ENCODE data around the gene PKN2.

DNA sequence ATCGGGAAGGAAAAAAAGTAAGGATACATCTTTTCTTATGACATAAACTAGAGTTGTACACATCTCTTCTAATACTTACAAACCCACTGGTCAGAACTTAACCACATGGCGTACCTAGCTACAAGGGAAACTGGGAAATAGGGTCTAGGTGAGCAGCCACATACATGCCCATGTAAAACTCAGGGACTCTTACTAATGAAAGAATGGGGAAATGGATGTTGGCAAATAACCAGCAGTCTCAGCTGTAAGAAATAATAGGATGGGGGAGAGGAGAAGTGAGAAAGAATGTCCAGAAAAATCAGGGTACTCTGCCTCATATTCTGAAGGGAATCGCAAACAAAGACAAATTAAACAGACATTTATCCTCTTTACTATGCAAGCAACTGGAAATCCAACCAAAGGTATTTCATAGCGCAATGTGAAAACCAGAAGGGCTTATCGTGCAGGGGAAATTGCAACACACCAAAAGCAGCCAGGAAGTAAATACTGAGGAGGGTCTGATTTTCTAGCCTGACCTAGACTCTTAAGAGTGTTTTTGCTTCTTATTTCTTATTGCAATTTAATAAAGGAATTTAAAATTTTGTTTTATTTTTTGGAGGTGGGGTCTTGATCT lies 189.8 kb downstream of the PKN2 start:
- TF ChIP-seq CTCF (IDR thresholded peaks at IDR 0.05), result no peak
- TF ChIP-seq POLR2AphosphoS5 (IDR thresholded peaks at IDR 0.05; ENCODE audit: low read depth, low read length), result no peak
- no peak for TF ChIP-seq REST (IDR thresholded peaks at IDR 0.05; ENCODE audit: insufficient read depth in 1 of 2, low read depth in 2 of 2, low read length in 1 of 2)
- no peak for TF ChIP-seq TCF7L2 (IDR thresholded peaks at IDR 0.05; ENCODE audit: low read depth, low read length)
- no peak for TF ChIP-seq SIN3A (IDR thresholded peaks at IDR 0.05; ENCODE audit: borderline replicate concordance, insufficient read depth, low read depth, low read length)
